ENCODE measurements around the gene KLK7.
"Not testable (repeated sequence)": the region's sequence is repeated elsewhere in the genome, so short reads cannot be mapped to it uniquely, and the experiment has no call there.

The KLK7 gene

DNA sequence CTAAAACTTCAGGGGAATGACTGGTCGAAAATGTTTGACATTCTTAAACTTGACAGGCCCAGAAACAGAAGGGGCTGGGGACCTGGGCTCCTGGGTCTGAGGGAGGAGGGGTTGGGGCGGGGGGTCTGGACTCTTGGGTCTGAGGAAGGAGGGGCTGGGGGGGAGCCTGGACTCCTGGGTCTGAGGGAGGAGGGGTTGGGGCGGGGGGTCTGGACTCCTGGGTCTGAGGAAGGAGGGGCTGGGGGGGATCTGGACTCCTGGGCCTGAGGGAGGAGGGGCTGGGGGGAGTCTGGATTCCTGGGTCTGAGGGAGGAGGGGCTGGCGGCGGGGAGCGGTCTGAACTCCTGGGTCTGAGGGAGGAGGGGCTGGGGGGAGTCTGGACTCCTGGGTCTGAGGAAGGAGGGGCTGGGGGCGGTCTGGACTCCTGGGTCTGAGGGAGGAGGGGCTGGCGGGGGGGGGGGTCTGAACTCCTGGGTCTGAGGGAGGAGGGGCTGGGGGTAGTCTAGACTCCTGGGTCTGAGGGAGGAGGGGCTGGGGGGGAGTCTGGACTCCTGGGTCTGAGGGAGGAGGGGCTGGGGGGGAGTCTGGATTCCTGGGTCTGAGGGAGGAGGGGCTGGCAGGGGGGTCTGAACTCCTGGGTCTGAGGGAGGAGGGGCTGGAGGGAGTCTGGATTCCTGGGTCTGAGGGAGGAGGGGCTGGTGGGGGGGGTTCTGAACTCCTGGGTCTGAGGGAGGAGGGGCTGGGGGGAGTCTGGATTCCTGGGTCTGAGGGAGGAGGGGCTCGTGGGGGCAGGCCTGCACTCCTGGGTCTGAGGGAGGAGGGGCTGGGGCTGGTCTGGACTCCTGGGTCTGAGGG lies 8.8 kb downstream of the KLK7 start:
- no peak for DNase-seq

GRCh38 chr19:50972795-50973376 lies 10.8 kb downstream of the KLK7 start:
- no peak for DNase-seq

- not testable (repeated sequence) for DNase-seq
Measured at GRCh38 chr19:50969810-50970209, 13.9 kb downstream of the KLK7 start.

GRCh38 chr19:50969413-50969760 lies 14.3 kb downstream of the KLK7 start, which contains the start of gene KLK6:
TSS of gene KLK6 (minus strand) at chr19:50969591. CDS start at chr19:50968104, 1,487 bp downstream.
- DNase-seq: no peak

DNA sequence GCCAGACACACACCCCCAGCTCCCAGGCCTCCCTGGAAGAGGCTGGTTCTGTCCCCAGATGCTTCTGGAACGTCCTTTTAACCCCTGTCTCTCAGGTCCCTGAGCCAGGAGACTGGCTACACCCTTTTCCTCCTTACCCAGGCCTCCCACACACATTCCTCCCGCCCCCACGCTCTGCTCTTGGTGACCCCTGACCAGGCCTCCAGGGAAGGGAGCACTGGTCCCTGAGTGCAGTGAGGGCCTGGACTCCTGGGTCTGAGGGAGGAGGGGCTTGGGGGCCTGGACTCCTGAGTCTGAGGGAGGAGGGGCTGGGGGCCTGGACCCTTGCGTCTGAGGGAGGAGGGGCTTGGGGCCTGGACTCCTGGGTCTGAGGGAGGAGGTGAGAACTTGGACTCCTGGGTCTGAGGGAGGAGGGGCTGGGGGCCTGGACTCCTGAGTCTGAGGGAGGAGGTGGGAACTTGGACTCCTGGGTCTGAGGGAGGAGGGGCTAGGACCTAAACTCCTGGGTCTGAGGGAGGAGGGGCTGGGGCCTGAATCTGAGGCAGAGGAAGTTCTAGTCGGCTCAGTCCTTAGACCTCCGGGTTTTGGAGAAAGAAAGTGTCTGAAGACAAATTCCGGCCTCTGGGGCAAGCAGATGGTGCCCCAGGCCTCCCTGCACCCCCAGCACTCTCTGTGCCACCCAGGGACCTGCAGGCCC lies 14.9 kb downstream of the KLK7 start:
- DNase-seq: no peak

GRCh38 chr19:50967929-50968715 lies 15.6 kb downstream of the KLK7 start:
- no peak for DNase-seq

DNA sequence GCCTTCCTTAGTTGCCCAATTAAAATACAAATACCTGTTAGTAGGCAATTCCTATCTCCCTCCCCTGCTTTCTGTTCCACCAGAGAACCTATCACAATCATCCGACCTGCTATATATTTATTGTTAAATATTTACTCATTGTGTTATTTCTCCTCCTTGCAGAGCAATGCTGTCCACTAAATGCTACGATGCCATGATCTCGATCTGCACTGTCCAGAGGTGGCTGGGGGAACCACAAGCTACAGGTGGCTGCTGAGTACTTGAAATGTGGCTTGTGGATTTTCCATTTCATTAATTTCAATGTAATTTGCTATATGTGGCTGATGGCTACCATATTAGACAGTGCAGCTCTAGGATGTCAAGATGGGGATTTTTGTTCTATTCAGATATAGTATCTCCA lies 19.5 kb downstream of the KLK7 start:
- DNase-seq: no peak

- no peak for DNase-seq
Measured at GRCh38 chr19:50963381-50963780, 20.3 kb downstream of the KLK7 start.

- DNase-seq: no peak
Measured at GRCh38 chr19:50962245-50962644, 21.5 kb downstream of the KLK7 start.

- DNase-seq: no peak
Measured at GRCh38 chr19:50959731-50960500, 23.8 kb downstream of the KLK7 start.

DNA sequence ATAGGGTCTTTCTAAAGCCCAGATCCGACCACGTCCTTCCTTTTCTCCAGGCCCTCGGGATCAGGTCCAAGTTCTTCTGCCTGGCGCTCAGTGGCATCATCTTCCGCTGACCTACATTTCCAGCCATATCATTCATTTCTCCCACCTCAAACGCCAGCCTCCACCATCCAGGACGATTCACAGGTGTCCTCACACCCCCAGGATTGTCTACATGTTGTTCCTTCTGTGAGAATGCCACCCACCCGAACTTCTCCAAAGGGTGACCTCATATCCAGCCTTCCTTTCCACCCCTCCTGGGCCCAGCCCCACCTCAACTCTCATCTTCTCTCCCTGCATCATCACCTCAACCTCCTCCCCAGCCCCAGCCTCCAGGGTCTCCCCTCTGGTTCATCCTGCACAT lies 26.1 kb downstream of the KLK7 start:
- DNase-seq: no peak

- DNase-seq: no peak
Measured at GRCh38 chr19:50952910-50953309, 30.8 kb downstream of the KLK7 start, which contains the start of gene KLK5. TSS of gene KLK5 (minus strand) at chr19:50953038. CDS start at chr19:50952657, 381 bp downstream.

DNA sequence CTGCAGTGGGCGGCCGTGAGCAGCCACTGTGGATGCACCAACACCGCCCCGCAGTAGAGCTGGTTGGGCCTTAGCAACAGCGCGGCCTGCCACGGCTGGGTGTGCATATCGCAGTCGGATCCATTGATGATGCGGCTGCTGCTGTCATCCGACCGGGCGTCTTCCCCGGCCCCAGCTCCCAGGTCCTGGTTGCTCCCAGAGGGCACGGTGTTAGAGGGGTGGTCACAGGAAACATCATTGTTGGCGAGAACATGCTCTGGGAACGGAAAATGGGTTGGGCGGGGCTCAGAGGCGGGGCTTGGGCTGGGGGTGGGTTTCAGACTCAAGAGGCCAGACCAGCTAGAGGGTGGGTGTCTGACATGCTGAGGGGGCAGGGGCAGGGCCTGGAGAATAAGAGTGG lies 33.9 kb downstream of the KLK7 start:
- DNase-seq: no peak

- no peak for DNase-seq
Measured at GRCh38 chr19:50947123-50947522, 36.6 kb downstream of the KLK7 start.

- no peak for DNase-seq
Measured at GRCh38 chr19:50944795-50945194, 38.9 kb downstream of the KLK7 start.

GRCh38 chr19:50943074-50943828 lies 40.5 kb downstream of the KLK7 start:
- DNase-seq: no peak

DNA sequence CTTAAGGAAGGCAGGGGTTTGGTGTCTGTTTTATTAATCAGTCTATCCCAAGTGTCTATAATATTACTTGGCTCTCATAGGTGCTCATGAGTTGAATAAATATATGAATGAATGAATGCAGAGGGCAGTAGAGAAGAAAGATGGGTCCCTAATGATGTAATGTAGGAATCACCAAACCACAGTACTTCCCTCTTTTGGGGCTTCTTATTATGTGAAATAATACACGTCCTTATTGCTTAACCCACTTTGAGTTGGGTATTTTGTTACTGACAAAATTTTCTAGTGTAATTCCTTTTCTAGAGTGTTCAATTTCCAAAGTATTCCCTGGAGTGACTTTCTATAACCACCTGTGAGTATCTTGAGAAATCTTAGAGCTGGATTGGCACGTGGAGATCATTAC lies 44.1 kb downstream of the KLK7 start:
- no peak for DNase-seq

DNA sequence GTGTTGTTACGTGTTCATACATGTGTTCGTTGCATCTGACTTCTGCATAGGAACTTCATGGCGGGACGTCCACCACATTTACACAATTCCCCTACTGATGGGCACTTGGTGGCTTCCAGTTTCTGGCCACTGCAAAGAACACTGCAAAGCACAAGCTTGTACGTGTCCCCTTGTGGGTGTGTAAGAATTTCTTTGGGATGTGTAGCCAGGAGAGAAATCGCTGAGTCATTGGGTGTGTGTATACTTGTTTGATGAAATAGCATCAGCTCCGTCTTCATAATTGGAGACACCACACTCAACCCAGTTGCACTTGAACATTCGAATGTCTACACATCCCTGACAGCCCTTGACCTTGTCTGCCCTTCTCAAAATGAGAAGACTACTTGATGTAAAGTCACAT lies 50.1 kb downstream of the KLK7 start:
- DNase-seq: no peak

- no peak for DNase-seq
Measured at GRCh38 chr19:50932690-50933083, 51.0 kb downstream of the KLK7 start.

- no peak for DNase-seq
Measured at GRCh38 chr19:50932018-50932689, 51.6 kb downstream of the KLK7 start.

GRCh38 chr19:50931023-50931422 lies 52.7 kb downstream of the KLK7 start:
- no peak for DNase-seq
